HG02970 (cell line): ENCODE data around the gene FSTL1.

Experiments
- ATAC-seq: cut with Tn5 transposase; IDR thresholded peaks from one replicate; pipeline ENCODE4 v1.9.1; 2021; ENCODE audit warnings: mild to moderate bottlenecking, moderate library complexity, moderate number of reproducible peaks; ENCODE audit not compliant: unreplicated experiment, low FRiP score

The FSTL1 gene

GRCh38 chr3:120441776-120442175 lies 9.0 kb downstream of the FSTL1 start:
- ATAC-seq = no peak

- ATAC-seq = no peak
Observed at GRCh38 chr3:120440762-120441161, 10.0 kb downstream of the FSTL1 start.

- no peak for ATAC-seq
Observed at GRCh38 chr3:120440001-120440703, 10.6 kb downstream of the FSTL1 start.

- ATAC-seq = no peak
Observed at GRCh38 chr3:120438665-120439370, 12.0 kb downstream of the FSTL1 start.

- ATAC-seq = no peak
Observed at GRCh38 chr3:120438216-120438615, 12.6 kb downstream of the FSTL1 start.

- ATAC-seq = no peak
Observed at GRCh38 chr3:120437559-120437958, 13.2 kb downstream of the FSTL1 start.

GRCh38 chr3:120436523-120437050 lies 14.2 kb downstream of the FSTL1 start:
- no peak for ATAC-seq

- no peak for ATAC-seq
Observed at GRCh38 chr3:120435621-120436020, 15.2 kb downstream of the FSTL1 start.

GRCh38 chr3:120433662-120434331 lies 17.0 kb downstream of the FSTL1 start:
- no peak for ATAC-seq

GRCh38 chr3:120432150-120432860 lies 18.5 kb downstream of the FSTL1 start:
- no peak for ATAC-seq

GRCh38 chr3:120429921-120430361 lies 20.9 kb downstream of the FSTL1 start:
- no peak for ATAC-seq

GRCh38 chr3:120428924-120429323 lies 21.9 kb downstream of the FSTL1 start:
- ATAC-seq = no peak

GRCh38 chr3:120427201-120427600 lies 23.6 kb downstream of the FSTL1 start:
- ATAC-seq = no peak

- no peak for ATAC-seq
Observed at GRCh38 chr3:120425572-120426250, 25.1 kb downstream of the FSTL1 start.

GRCh38 chr3:120424976-120425570 lies 25.7 kb downstream of the FSTL1 start:
- ATAC-seq = no peak

- ATAC-seq = no peak
Observed at GRCh38 chr3:120424506-120424905, 26.3 kb downstream of the FSTL1 start.

GRCh38 chr3:120423432-120423831 lies 27.4 kb downstream of the FSTL1 start:
- no peak for ATAC-seq

GRCh38 chr3:120421926-120422325 lies 28.9 kb downstream of the FSTL1 start:
- no peak for ATAC-seq

- ATAC-seq = no peak
Observed at GRCh38 chr3:120420928-120421551, 29.8 kb downstream of the FSTL1 start.
